HG03280 (cell line): ENCODE results near the gene ATP2C2.
"Not testable (repeated sequence)": the region's sequence is repeated elsewhere in the genome, so short reads cannot be mapped to it uniquely, and the experiment has no call there.

ENCODE experiments used
- ATAC-seq: cut with Tn5 transposase; IDR thresholded peaks from one replicate; pipeline ENCODE4 v1.9.1; 2021; ENCODE audit warnings: mild to moderate bottlenecking, moderate library complexity; ENCODE audit not compliant: unreplicated experiment

Gene ATP2C2

GRCh38 chr16:84416407-84417321 is 48.3 kb downstream of the ATP2C2 start:
- no peak for ATAC-seq

GRCh38 chr16:84418056-84418849 is 49.9 kb downstream of the ATP2C2 start:
- no peak for ATAC-seq

- no peak for ATAC-seq
These were observed 51.4 kb downstream of the ATP2C2 start for GRCh38 chr16:84419730-84420129.

- not testable (repeated sequence) for ATAC-seq
These were observed 52.2 kb downstream of the ATP2C2 start for GRCh38 chr16:84420556-84420955.

GRCh38 chr16:84421081-84421937 is 53.0 kb downstream of the ATP2C2 start:
- ATAC-seq = no peak

- ATAC-seq = no peak
These were observed 53.5 kb downstream of the ATP2C2 start for GRCh38 chr16:84421938-84422220.

GRCh38 chr16:84423416-84423837 is 55.1 kb downstream of the ATP2C2 start:
- no peak for ATAC-seq

- no peak for ATAC-seq
These were observed 57.4 kb downstream of the ATP2C2 start for GRCh38 chr16:84425696-84426095.

GRCh38 chr16:84426804-84427203 is 58.5 kb downstream of the ATP2C2 start:
- no peak for ATAC-seq

GRCh38 chr16:84427553-84427952 is 59.2 kb downstream of the ATP2C2 start:
- ATAC-seq = no peak

- ATAC-seq = no peak
These were observed 62.5 kb downstream of the ATP2C2 start for GRCh38 chr16:84430860-84431259.

GRCh38 chr16:84434800-84435199 is 66.5 kb downstream of the ATP2C2 start:
- no peak for ATAC-seq

- ATAC-seq = no peak
These were observed 67.9 kb downstream of the ATP2C2 start for GRCh38 chr16:84436196-84436595.

GRCh38 chr16:84438971-84439696 is 70.8 kb downstream of the ATP2C2 start:
- no peak for ATAC-seq

- no peak for ATAC-seq
These were observed 74.2 kb downstream of the ATP2C2 start for GRCh38 chr16:84442416-84443145.

GRCh38 chr16:84443166-84443802 is 74.9 kb downstream of the ATP2C2 start:
- no peak for ATAC-seq

- ATAC-seq = no peak
These were observed 76.1 kb downstream of the ATP2C2 start for GRCh38 chr16:84444476-84444875.

GRCh38 chr16:84446084-84446483 is 77.7 kb downstream of the ATP2C2 start:
- ATAC-seq = no peak
